Embryonic facial prominence (tissue), 1 donor: ENCODE results near the gene HMSD.
"Not testable (repeated sequence)": the region's sequence is repeated elsewhere in the genome, so short reads cannot be mapped to it uniquely, and the experiment has no call there.

Experiments
- DNase-seq: peaks from one replicate; pipeline ENCODE4 v3.0.0-alpha.2; 2016; ENCODE audit errors: extremely low spot score

HMSD gene, protein sequence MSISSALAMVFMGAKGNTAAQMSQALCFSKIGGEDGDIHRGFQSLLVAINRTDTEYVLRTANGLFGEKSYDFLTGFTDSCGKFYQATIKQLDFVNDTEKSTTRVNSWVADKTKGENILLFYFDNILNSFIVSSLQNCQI

DNA sequence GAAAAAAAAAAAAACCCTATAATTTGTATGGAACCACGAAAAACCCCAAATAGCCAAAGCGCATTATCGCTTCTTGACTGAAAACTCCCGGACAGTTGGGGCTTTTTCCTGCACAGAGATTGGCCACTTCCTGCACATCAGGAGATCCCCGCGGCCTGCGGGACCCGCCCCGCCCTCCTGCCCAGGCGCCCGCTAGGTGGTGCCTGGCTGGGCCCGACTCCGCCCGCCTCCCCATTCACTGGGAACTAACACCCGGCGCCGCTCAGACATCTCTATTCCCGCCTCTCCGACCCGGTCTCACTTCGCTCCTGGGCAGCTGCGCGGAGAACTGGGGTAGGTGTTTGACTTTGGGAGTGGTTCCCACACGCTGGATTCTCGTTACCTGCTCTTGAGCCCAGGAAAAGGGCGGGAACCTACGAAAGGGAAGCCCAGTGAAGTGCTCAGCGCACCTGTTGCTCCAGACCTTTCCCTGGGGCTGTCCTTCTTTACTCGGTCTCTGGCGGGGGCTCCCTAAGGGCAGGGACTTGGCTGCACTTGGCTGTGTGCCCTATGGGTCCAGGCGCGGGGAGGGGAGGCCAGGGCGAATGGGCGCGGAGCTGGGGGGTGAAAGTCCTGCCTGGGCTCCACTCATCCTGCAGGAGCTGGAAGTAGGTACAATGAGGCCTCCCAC, at the start of gene HMSD:
TSS of gene HMSD (plus strand) at position 234 of the 670 bp plus-strand sequence. CDS start 4,155 bp downstream, outside the sequence.
- DNase-seq = no peak

DNA sequence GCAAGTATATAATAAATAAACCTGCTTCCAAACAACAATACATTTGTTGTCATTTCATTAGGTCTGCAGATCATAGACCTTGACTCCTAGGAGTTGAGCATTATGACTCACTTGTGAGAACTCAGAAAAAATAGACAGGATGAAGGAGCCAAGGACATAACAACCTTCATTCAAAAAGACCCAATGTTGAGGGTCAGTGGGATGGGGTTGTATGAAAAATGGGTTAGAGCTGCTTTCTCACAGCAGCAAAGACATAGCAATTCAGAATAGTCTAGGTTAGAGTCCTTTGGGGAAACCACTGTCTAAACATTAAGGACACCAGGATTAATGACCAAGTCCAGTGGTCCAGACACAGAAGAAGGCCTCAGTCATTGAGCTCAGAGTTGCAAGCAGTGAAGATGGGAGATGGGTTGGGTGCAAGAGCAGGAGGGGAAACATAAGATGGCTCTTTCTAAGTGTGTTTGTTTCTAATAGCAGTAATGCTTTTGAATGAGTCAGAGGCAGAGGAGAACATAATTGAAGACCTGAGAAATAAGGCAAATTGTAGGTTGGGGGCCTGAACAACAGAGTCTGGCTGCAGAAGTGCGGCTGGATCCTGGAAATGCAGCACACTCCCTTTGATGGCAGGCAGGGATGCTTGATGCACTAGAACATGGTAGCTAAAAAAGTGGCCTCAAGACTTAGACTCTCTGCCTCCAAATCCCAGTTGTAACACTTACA, 45.1 kb upstream of the HMSD start:
- no peak for DNase-seq

DNA sequence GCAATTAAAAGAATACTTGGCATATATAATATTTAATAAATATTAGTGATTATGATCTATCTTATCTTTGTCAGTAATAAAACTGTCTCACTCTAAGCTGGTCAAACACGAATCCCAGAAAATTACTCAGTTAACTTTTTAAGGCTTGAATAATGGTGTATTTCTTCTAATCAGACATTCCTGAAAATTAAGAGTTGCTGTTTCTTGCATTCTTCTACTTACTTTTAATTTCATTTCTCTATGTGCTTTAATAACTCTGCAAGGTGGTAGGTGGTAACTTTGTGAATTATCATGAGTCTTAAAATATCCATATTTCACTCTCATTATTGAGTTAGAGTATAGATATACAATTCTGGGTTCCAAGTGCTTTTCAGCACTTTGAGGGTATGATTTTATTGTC, 44.4 kb upstream of the HMSD start:
- no peak for DNase-seq

DNA sequence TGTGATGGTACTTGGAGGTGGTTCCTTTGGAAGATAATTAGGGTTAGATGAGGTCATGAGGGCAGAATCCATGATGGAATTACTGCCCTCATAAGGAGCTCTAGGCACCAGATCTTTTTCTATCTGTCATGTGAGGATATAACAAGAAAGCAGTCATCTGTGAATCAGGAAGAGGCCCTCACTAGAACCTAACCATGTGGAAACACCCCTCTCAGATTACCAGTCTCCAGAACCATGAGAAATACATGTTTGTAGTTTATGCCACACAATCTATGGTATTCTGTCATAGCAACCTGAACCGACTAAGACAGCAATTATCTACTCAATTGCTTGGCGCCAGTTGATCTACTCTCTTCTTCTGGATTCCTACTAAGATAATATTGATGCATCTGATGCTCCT, 43.7 kb upstream of the HMSD start:
- DNase-seq = no peak

DNA sequence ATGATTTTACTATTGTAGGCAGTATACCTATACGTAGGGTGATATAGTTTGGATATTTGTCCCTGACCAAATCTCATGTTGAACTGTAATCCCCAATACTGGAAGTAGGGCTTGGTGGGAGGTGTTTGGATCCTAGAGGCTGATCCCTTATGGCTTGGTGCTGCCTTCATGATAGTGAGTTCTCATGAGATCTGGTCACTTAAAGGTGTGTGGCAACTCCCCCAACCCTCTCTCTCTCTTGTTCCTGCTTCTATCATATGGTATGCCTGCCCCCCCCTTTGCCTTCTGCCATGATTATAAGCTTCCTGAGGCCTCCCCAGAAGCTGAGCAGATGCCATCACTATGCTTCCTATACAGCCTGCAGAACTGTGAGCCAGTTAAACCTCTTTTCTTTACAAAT, 43.0 kb upstream of the HMSD start:
- no peak for DNase-seq

DNA sequence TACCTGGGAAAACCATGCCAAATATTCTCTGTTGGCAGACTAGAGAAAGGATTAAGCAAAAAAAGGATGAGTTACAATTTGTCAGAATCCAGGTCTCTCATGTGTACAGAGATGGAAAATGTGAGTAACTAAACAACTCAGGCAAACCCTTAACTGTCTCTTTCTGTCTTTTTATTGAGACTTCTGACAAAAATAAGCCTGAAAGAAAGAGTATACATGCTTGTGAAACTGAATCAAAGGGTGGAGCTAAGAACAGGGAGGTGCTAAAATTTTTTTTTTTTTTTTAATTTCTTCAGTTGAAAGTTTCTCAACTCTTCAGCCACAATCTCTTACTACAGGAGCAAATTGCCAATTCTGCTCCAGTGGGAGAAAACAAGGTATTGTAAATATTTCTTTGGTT, 41.4 kb upstream of the HMSD start, which contains the start of gene SERPINB10:
TSS of gene SERPINB10 (plus strand) at position 295 of the 400 bp plus-strand sequence. CDS start 7,553 bp downstream, outside the sequence.
- no peak for DNase-seq

DNA sequence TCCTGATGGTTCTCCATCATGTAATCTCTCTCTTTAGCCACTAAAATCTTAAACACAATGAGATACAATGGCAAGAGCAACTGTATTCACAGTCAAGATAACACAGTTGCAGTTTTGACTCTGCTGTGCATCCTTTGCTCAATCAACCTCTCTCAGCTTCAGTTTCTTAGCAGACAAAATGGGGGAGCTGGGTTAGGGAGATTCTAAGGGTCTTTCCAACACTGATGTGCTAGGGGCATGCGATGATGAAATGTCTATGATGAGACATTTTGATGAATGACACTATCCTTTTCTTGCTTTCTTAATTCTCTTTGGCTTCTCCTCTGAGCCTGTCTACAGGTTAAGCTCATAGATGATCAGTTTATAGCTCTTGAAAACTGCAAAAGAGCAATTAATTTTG, 40.2 kb upstream of the HMSD start:
- no peak for DNase-seq

DNA sequence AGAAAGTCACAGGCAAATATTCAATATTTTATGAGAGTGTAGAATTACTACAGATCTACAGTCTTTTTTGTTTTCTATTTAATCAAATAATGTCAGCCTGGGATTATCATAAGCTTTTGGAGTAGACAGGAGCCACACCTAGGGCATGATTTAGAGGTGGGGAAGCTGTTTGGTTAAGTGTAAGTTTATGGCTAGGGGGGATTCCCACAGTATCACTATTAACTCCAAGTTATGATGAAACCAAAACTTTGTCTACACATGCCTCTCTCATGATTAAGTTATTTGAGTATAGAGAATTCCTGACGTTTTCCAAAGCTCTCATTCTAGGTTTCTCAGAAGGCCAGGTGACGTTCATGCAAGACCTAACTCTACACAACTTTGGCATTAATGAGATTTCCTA, 39.2 kb upstream of the HMSD start:
- DNase-seq = no peak

DNA sequence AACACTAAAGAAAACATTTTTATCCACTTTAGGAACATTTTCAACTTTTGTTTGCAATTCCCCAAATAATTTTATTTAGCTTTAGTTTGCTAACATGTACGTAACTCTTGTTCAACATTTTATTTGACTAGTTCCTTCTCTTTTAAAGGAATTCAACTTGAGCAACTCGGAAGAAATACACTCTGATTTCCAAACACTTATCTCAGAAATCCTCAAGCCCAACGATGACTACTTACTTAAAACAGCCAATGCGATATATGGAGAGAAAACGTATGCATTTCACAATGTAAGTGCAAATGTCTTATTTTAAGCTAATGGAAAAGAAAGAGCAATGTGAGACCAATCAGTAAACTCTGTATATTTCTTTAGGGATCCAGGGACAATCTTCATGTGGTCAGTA, 31.3 kb upstream of the HMSD start:
- DNase-seq = no peak

DNA sequence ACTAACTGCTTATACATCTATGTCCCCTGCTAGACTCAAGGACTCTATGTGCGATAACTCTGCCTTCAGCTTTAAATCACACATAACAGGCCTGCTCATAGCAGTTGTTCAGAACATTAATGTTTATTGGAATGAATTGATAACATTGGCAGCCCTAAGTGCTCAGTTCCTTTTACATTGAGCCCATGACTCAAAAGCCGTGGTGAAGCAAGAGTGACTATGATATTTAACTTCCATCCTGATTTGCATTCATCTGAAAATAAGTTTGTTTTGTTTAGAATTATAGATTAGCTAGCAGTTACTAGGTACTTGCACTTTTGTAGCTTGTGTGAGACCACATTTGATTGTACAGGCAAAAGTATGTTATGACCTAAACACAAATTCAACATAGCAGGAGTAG, 27.1 kb upstream of the HMSD start:
- DNase-seq = no peak

DNA sequence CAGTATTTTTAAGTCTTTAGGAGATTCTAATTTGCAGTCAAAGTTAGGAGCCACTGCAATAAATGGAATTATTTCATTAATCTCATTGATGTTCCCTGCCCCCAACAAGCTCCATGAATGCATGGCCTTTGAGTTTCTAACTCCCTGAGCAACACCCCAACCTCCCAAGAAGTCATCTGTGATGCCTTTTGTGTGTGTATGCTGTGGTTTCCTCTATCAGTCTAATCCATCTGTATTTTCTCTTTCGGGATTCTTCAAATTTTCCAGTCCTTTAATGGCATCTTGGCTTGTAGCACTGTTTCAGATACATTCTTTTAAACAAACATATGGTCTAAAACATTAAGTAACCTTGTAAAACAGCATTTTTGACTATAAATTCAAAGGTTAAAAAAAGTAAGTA, 24.6 kb upstream of the HMSD start:
- no peak for DNase-seq

DNA sequence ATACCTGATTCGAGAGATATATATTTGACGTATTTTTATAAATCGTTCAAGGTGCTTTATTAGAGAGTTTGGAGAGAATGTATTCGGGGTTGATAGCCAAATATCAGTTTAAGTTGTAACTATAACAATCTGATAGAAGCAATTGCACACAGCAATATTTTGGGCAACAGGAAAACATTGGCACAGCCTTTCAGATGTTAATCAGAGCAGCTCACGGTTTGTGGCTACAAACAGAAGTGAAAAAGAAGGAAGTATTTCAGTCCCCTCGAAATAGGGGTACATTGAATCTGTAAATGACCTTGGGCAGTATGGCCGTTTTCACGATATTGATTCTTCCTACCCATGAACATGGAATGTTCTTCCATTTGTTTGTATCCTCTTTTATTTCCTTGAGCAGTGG, 20.8 kb upstream of the HMSD start:
- no peak for DNase-seq

DNA sequence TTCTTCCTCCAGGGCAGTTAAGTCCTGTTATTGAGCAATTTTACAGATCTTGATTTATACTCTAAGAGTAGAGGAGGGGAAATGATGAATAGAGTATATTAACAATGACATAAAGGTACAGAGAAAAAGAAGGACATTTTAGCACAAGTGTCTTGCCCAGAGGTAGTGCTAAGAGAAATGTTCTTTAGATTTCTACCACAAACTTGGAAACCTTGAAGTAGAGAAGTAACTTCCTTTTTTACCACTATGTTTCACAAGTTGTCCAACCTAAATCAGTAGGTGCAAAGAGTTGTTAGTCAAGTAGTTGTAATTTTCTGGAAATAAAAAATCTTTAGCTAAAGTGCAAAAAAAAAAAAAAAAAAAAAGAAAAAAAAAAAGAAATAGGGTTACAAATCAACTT, 19.7 kb upstream of the HMSD start:
- not testable (repeated sequence) for DNase-seq

DNA sequence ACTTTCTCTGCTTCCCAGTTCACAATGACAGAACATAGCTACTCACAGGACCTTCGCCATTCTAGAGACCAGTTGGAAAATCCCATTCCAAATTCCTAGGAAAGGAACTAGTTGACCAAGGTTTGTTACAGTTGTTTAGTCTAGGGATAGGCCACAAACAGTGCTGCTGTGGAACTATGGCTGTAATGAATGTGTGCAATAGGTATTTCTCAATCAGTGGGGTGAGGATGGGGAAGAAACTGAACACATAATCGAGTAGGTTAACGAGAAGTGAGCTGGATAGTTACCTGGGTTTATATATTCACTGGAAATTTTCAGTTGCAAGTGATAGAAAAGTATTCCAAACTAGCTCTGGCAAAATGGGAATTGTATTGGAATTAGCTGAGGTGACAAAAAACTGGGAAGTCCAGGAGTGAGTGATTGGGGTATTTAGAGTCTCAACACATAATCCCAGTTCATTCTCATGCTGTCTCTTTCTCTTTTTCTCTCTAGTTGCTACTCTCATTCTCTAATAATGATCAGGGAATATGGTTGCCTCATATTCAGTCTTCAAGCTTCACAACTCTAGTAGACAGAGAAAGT, 18.2 kb upstream of the HMSD start:
- no peak for DNase-seq

DNA sequence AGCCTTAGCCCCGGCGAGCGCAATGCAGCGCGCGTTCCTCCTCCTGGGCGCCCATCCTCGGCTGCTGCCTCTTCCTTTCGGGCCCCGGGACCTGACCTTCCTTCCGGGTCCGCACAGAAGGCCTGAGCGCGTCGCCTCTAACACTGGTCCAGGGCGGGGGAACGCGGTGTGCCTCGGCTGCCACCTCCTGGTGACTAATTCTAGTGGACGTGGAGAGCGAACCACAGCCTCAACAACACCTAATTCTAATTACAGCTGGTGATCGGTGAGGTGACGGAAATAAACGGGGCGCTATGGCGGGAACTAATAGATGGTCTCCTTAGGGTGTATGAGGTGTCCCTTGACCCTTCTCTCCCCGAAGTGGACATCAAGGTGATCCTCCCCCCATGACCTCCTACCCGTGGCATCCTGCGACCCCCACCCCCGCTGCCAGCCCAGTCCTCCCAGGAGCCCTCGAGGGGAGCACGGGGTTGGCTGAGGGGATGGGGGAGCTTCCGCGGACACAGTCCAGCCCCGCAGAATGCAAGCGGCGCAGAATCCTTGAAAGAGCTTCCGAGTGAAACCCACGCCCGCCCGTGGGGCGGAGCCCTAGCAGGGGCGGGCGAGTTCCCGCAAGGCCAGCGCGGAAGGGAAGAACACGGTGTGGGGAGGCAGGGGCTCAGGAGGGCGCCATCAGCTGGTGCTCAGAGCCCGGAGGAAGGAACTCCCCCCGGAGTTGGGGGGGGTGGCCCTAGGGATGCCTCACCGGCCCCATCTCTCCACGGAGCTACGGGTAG, 12.8 kb upstream of the HMSD start:
- no peak for DNase-seq

DNA sequence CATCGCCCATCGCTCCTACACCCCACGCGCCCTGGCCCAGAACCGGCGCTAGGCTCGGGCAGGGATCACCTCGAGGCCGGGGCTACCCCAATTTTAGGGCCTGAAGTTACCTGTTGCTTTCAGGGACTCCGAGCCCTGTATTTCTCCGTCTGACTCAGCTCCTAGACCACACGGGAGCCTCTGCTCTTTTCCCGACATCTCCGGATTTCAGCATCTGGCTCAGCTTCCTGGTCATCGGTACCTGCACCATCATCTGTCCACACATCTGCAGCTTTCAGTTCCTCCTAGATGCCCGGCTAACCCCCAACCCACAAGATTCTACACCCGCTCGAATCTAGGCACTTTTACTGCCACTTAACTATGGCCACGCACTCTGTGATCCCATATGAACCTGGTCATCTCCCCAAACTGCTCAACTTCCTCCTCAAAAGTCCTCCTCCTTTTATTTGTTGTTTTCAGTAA, 12.1 kb upstream of the HMSD start:
- DNase-seq = no peak

DNA sequence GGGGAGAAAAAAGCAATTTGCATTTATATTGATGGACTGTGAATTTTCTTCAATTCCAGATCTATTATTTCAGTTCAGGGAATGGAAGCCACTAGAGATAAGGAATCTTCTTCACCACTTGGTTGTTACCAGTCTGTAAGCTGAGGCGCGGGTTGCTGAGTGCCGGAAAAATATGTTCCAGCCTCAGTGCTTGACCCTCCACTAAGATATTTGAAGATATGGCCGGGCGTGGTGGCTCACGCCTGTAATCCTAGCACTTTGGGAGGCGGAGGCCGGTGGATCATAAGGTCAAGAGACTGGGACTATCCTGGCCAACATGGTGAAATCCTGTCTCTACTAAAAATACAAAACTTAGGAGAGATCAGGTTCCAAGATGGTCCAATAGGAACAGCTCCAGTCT, 9.1 kb upstream of the HMSD start:
- no peak for DNase-seq

DNA sequence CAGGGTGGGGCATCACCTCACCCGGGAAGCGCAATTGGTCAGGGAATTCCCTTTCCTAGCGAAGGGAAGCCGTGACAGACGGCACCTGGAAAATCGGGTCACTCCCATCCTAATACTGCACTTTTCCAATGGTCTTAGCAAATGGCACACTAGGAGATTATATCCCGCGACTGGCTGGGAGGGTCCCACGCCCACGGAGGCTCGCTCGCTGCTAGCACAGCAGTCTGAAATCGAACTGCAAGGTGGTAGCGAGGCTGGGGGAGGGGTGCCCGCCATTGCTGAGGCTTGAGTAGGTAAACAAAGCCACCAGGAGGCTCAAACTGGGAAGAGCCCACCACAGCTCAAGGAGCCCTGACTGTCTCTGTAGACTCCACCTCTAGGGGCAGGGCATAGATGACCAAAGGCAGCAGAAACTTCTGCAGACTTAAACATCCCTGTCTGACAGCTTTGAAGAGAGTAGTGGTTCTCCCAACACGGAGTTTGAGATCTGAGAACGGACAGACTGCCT, 8.5 kb upstream of the HMSD start:
- DNase-seq = not testable (repeated sequence)

DNA sequence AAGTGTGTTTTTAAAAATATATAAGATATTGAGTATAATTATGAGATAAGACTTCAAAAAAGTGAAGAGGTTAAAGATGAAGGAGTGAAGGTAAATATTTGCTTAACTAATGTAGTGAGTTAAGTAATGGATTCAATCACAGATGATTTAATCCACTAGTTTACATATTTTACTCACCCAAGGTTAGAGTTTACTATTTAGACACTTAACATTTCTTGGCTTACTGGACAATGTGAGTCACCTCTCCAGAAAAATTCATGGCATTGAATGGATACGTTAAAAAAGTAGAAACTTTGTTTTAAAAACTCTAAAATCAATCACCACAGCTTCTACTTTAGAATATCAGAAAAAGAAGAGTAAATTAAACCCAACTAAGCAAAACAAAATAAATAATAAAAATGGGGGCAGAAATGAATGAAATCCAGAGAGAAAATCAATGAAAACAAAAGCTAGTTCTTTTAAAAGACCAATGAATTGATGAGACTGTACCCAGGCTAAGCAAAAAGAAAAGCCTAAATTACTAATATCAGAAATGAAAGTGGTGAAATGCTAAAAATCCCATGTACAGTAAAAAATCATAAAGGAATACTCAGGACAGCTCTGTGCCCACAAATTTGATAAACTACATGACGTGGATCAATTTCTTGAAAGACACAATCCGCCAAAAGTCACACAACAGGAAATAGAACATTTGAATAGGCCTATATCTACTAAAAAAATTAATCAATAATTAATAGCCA, 1.9 kb upstream of the HMSD start:
- no peak for DNase-seq

DNA sequence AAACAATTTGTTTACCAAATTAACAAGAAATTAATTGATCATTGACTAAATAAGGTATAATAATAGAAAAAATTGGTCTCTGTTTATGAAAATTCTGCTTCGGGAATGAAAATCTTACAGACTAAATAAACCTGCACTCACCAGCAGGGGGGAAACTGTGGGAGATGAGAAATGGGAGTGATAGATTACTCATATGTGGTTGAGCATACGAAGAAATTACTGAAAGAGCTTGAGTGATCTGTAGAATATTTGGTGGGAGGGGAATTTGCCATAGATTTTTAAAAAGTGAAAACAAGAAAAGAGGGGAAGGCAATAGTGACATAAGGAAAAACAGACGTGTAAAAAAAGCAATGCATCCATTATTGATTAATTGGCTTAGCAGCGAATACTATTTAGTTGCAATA, 2.2 kb downstream of the HMSD start:
- DNase-seq = no peak

DNA sequence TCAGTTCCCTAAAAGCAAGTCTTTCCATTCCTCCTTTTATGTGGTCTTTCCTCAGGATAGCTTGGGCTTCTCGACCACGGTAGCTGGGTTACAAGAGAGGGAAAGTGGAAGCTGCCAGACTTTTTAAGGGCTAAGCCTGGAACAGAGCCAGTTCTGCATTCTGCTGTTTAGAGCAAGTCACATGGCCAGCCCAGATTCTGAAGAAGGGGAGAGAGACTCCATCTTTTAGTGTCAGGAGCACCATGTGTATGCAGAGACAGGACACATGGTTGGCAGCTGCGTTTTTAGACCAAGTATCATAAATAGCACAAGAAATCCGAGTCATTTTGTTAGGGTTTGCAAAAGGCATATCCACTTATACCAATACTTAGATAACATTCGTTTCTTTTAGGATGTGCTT, 4.7 kb downstream of the HMSD start:
- no peak for DNase-seq
